ENCODE measurements around the gene CDX1.

The CDX1 gene

GRCh38 chr5:150146862-150147601, 19.5 kb upstream of the CDX1 start:
- DNase-seq (ENCODE audit: low read depth) = no peak

GRCh38 chr5:150147670-150148069, 18.9 kb upstream of the CDX1 start:
- DNase-seq (ENCODE audit: low read depth) = no peak

- DNase-seq (ENCODE audit: low read depth) = no peak
These were observed 18.3 kb upstream of the CDX1 start for GRCh38 chr5:150148117-150148927.

GRCh38 chr5:150149618-150150017, 17.0 kb upstream of the CDX1 start:
- no peak for DNase-seq (ENCODE audit: low read depth)

- DNase-seq (ENCODE audit: low read depth) = no peak
These were observed 13.7 kb upstream of the CDX1 start for GRCh38 chr5:150152636-150153462.

GRCh38 chr5:150153483-150153882, 13.1 kb upstream of the CDX1 start:
- DNase-seq (ENCODE audit: low read depth) = no peak

GRCh38 chr5:150153957-150154617, 12.5 kb upstream of the CDX1 start:
- no peak for DNase-seq (ENCODE audit: low read depth)

- no peak for DNase-seq (ENCODE audit: low read depth)
These were observed 11.9 kb upstream of the CDX1 start for GRCh38 chr5:150154618-150155128.

- peak; percentile 5 for DNase-seq (ENCODE audit: low read depth)
These were observed 11.1 kb upstream of the CDX1 start, which contains the start of gene PDGFRB for GRCh38 chr5:150155258-150156026. Gene PDGFRB, minus strand, starts transcription at chr5:150155845. Its CDS starts 18,798 bp downstream, at chr5:150137047.

- DNase-seq (ENCODE audit: low read depth) = no peak
These were observed 10.6 kb upstream of the CDX1 start for GRCh38 chr5:150156027-150156368.

- DNase-seq (ENCODE audit: low read depth) = no peak
These were observed 10.0 kb upstream of the CDX1 start for GRCh38 chr5:150156540-150156939.

GRCh38 chr5:150157168-150157567, 9.4 kb upstream of the CDX1 start:
- DNase-seq (ENCODE audit: low read depth) = no peak

GRCh38 chr5:150158170-150158949, 8.2 kb upstream of the CDX1 start:
- no peak for DNase-seq (ENCODE audit: low read depth)

GRCh38 chr5:150159031-150159430, 7.5 kb upstream of the CDX1 start:
- DNase-seq (ENCODE audit: low read depth) = no peak

- DNase-seq (ENCODE audit: low read depth) = no peak
These were observed 6.8 kb upstream of the CDX1 start for GRCh38 chr5:150159741-150160179.

- DNase-seq (ENCODE audit: low read depth) = no peak
These were observed 6.0 kb upstream of the CDX1 start for GRCh38 chr5:150160448-150161081.

GRCh38 chr5:150161242-150162141, 5.1 kb upstream of the CDX1 start:
- DNase-seq (ENCODE audit: low read depth) = peak; percentile 48

- no peak for DNase-seq (ENCODE audit: low read depth)
These were observed 4.5 kb upstream of the CDX1 start for GRCh38 chr5:150162142-150162513.

GRCh38 chr5:150163035-150163434, 3.5 kb upstream of the CDX1 start:
- DNase-seq (ENCODE audit: low read depth) = no peak
